ENCODE results near the gene CETP. TPM values are rescaled to one million over a fixed set of nuclear protein-coding genes. Genes with fewer than 3 reads are reported as not detected.

The CETP gene
- total and polyA plus RNA-seq, 2 of the 13 experiments (the other 11 are each of a cell fraction or from before 2014, with no cell fraction given) = 0.31 to 9.8 TPM

DNA sequence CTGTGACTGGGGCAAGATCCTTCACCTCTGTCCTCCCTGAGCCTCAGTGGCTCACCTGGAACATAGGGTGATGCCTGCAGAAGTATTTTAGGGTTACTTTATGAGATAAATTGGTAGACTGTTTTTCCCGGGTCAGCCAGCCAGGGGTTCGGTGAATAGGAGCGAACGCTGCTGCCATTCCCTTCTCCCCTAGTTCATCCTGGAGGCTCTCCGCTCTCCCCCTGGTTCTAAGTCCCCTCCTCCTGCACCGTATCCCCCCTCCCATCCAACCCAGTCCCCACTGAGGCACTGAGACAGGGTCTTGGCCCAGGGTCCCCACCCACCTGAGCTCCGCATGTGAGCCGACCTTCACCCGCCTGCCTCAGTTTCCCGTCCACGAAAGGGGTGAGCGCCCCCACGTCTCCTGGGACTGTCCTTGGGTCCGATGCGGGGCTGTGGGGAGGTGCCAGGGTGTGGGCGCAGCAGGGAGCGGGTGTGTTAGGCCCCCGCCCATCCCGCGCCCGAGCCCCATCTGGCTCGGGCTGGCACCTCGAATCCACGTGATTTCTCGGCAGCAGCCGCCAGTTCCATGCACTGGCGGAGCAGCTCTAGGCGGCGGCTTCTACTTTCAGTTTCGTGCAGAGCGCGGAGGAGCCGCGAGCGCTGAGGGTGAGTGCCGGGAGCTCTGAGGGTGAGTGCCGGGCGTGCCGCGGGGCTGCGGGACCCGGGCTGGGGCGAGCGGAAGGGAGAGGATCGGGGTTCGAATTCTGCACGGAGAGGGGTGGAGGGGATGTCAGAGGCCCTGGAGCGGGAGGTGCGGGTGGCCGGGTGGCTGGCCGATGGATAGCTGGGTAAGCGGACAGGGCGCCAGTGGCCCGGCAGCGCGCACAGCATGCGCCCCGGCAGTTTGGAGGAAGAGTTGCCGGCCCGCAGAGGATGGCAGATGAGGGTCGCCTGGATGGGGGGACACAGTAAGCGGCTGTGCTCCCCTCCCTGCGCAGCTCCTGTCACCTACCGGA, 27.5 kb downstream of the CETP start, which contains the start of gene NLRC5 (continued):
- TF ChIP-seq JARID2 (CRISPR knock-in tag; IDR thresholded peaks at IDR 0.05; ENCODE audit: insufficient replicate concordance) (no peak), NR2C2 (CRISPR knock-in tag; IDR thresholded peaks at IDR 0.05; ENCODE audit: borderline replicate concordance) (no peak), ELF4 (CRISPR knock-in tag; IDR thresholded peaks at IDR 0.05; ENCODE audit: borderline replicate concordance) (peak; percentile 31; the same call in 1 of the 2 replicates), XRCC5 (optimal IDR thresholded peaks at IDR 0.05; ENCODE audit: low read length) (peak; percentile 31), PHF8 (CRISPR knock-in tag; IDR thresholded peaks at IDR 0.05) (peak; percentile 71), ARID2 (CRISPR knock-in tag; IDR thresholded peaks at IDR 0.05; ENCODE audit: borderline replicate concordance) (peak; percentile 86; the same call in 1 of the 2 replicates), ZNF788 (CRISPR knock-in tag; IDR thresholded peaks at IDR 0.05; ENCODE audit: borderline replicate concordance) (peak; percentile 65; the same call in 1 of the 2 replicates)
- TF ChIP-seq, protein P1, sequence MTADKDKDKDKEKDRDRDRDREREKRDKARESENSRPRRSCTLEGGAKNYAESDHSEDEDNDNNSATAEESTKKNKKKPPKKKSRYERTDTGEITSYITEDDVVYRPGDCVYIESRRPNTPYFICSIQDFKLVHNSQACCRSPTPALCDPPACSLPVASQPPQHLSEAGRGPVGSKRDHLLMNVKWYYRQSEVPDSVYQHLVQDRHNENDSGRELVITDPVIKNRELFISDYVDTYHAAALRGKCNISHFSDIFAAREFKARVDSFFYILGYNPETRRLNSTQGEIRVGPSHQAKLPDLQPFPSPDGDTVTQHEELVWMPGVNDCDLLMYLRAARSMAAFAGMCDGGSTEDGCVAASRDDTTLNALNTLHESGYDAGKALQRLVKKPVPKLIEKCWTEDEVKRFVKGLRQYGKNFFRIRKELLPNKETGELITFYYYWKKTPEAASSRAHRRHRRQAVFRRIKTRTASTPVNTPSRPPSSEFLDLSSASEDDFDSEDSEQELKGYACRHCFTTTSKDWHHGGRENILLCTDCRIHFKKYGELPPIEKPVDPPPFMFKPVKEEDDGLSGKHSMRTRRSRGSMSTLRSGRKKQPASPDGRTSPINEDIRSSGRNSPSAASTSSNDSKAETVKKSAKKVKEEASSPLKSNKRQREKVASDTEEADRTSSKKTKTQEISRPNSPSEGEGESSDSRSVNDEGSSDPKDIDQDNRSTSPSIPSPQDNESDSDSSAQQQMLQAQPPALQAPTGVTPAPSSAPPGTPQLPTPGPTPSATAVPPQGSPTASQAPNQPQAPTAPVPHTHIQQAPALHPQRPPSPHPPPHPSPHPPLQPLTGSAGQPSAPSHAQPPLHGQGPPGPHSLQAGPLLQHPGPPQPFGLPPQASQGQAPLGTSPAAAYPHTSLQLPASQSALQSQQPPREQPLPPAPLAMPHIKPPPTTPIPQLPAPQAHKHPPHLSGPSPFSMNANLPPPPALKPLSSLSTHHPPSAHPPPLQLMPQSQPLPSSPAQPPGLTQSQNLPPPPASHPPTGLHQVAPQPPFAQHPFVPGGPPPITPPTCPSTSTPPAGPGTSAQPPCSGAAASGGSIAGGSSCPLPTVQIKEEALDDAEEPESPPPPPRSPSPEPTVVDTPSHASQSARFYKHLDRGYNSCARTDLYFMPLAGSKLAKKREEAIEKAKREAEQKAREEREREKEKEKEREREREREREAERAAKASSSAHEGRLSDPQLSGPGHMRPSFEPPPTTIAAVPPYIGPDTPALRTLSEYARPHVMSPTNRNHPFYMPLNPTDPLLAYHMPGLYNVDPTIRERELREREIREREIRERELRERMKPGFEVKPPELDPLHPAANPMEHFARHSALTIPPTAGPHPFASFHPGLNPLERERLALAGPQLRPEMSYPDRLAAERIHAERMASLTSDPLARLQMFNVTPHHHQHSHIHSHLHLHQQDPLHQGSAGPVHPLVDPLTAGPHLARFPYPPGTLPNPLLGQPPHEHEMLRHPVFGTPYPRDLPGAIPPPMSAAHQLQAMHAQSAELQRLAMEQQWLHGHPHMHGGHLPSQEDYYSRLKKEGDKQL (CRISPR knock-in tag; IDR thresholded peaks at IDR 0.05; ENCODE audit: low read depth) = no peak
- TF ChIP-seq, protein P2, sequence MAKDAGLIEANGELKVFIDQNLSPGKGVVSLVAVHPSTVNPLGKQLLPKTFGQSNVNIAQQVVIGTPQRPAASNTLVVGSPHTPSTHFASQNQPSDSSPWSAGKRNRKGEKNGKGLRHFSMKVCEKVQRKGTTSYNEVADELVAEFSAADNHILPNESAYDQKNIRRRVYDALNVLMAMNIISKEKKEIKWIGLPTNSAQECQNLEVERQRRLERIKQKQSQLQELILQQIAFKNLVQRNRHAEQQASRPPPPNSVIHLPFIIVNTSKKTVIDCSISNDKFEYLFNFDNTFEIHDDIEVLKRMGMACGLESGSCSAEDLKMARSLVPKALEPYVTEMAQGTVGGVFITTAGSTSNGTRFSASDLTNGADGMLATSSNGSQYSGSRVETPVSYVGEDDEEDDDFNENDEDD (CRISPR knock-in tag; IDR thresholded peaks at IDR 0.05; ENCODE audit: borderline replicate concordance) = peak; percentile 71; the same call in 1 of the 2 replicates
- TF ChIP-seq, protein P3, sequence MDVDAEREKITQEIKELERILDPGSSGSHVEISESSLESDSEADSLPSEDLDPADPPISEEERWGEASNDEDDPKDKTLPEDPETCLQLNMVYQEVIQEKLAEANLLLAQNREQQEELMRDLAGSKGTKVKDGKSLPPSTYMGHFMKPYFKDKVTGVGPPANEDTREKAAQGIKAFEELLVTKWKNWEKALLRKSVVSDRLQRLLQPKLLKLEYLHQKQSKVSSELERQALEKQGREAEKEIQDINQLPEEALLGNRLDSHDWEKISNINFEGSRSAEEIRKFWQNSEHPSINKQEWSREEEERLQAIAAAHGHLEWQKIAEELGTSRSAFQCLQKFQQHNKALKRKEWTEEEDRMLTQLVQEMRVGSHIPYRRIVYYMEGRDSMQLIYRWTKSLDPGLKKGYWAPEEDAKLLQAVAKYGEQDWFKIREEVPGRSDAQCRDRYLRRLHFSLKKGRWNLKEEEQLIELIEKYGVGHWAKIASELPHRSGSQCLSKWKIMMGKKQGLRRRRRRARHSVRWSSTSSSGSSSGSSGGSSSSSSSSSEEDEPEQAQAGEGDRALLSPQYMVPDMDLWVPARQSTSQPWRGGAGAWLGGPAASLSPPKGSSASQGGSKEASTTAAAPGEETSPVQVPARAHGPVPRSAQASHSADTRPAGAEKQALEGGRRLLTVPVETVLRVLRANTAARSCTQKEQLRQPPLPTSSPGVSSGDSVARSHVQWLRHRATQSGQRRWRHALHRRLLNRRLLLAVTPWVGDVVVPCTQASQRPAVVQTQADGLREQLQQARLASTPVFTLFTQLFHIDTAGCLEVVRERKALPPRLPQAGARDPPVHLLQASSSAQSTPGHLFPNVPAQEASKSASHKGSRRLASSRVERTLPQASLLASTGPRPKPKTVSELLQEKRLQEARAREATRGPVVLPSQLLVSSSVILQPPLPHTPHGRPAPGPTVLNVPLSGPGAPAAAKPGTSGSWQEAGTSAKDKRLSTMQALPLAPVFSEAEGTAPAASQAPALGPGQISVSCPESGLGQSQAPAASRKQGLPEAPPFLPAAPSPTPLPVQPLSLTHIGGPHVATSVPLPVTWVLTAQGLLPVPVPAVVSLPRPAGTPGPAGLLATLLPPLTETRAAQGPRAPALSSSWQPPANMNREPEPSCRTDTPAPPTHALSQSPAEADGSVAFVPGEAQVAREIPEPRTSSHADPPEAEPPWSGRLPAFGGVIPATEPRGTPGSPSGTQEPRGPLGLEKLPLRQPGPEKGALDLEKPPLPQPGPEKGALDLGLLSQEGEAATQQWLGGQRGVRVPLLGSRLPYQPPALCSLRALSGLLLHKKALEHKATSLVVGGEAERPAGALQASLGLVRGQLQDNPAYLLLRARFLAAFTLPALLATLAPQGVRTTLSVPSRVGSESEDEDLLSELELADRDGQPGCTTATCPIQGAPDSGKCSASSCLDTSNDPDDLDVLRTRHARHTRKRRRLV (CRISPR knock-in tag; IDR thresholded peaks at IDR 0.05) = 0 out of 2 replicates have a peak, but pooled peaks have one; percentile 63
- TF ChIP-seq, protein P4, sequence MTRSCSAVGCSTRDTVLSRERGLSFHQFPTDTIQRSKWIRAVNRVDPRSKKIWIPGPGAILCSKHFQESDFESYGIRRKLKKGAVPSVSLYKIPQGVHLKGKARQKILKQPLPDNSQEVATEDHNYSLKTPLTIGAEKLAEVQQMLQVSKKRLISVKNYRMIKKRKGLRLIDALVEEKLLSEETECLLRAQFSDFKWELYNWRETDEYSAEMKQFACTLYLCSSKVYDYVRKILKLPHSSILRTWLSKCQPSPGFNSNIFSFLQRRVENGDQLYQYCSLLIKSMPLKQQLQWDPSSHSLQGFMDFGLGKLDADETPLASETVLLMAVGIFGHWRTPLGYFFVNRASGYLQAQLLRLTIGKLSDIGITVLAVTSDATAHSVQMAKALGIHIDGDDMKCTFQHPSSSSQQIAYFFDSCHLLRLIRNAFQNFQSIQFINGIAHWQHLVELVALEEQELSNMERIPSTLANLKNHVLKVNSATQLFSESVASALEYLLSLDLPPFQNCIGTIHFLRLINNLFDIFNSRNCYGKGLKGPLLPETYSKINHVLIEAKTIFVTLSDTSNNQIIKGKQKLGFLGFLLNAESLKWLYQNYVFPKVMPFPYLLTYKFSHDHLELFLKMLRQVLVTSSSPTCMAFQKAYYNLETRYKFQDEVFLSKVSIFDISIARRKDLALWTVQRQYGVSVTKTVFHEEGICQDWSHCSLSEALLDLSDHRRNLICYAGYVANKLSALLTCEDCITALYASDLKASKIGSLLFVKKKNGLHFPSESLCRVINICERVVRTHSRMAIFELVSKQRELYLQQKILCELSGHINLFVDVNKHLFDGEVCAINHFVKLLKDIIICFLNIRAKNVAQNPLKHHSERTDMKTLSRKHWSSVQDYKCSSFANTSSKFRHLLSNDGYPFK (CRISPR knock-in tag; IDR thresholded peaks at IDR 0.05; ENCODE audit: borderline replicate concordance) = peak; percentile 66; the same call in 1 of the 2 replicates
